HCT116 (cell line): ENCODE results near the gene KRT26. TPM values are rescaled to one million over a fixed set of nuclear protein-coding genes. Genes with fewer than 3 reads are reported as not detected.
A peak's percentile ranks its signal among the peaks of the same experiment; 100 is the strongest.

Experiments used
- ATAC-seq: fragments of 200-7000 bp; cut with Tn5 transposase; 2 replicates; pipeline ENCODE4 v1.9.1; 2020; ENCODE audit warnings: mild to moderate bottlenecking, moderate library complexity
- BruUV-seq: library from RNA; stranded (reverse); fragments of 400-500 nt; replicated peaks from 2 replicates; lab custom pipeline; 2021; lab: Mats Ljungman, UMichigan
- CTCF ChIA-PET: fragments of 300-600 bp; sonication (Branson Sonifier 250); formaldehyde crosslinking; loops from one replicate; lab custom pipeline; 2021; ENCODE audit warnings: antibody characterized with exemption; lab: Charles Lee
- POLR2A ChIA-PET: fragments of 300-600, 350-600 bp; sonication (Branson Sonifier 250); formaldehyde crosslinking; loops from one replicate; lab custom pipeline; 2021; ENCODE audit warnings: antibody characterized with exemption; lab: Charles Lee
- RAD21 ChIA-PET, 2 experiments: fragments of 300-600 bp; sonication (Branson Sonifier 250); formaldehyde crosslinking; loops; one replicate each; lab custom pipeline; 2023; ENCODE audit warnings: low total read pairs in 2 of 2; ENCODE audit not compliant: uncharacterized antibody in 2 of 2, unreplicated experiment in 2 of 2, low non-redundant PET in 1 of 2; lab: Charles Lee
- DNase-seq: peaks from one replicate; pipeline ENCODE4 v3.0.0-alpha.2; 2010; ENCODE audit warnings: low read depth, low spot score
- H2AFZ ChIP-seq: fragments of 200-600 bp; shearing (Covaris generic), sonication (generic); 2 replicates; pipeline ENCODE4 v1.6.1; 2017; ENCODE audit warnings: low read depth, mixed run types, mixed read lengths, antibody characterized with exemption, low read length; ENCODE audit not compliant: poor library complexity, severe bottlenecking
- H3K27ac ChIP-seq: 2 replicates; pipeline ENCODE4 v1.5.1; 2012; ENCODE audit warnings: low read depth, low read length
- H3K27me3 ChIP-seq: fragments of 200-600 bp; sonication (generic); 2 replicates; pipeline ENCODE4 v1.6.1; 2016; ENCODE audit warnings: mixed run types, low read length, mixed read lengths; ENCODE audit not compliant: insufficient read depth
- H3K36me3 ChIP-seq, 2 experiments: fragments of 200-500 bp in 1 of 2; fragments of 200-600 bp in 1 of 2; sonication (Bioruptor generic) in 1 of 2; sonication (generic) in 1 of 2; 2 replicates each; pipeline versions ENCODE4 v1.5.1 to v1.6.1; 2014 to 2016; ENCODE audit warnings: low read length in 2 of 2, inconsistent platforms in 1 of 2, mixed read lengths in 1 of 2, mixed run types in 1 of 2; ENCODE audit not compliant: insufficient read depth in 2 of 2, control insufficient read depth in 1 of 2
- H3K4me1 ChIP-seq, 2 experiments: fragments of 200-600 bp in 1 of 2; sonication (generic) in 1 of 2; 2 replicates each; pipeline versions ENCODE4 v1.5.1 to v1.6.1; 2012 to 2017; ENCODE audit warnings: low read length in 2 of 2, inconsistent platforms in 1 of 2, mild to moderate bottlenecking in 1 of 2, mixed read lengths in 1 of 2, mixed run types in 1 of 2, moderate library complexity in 1 of 2; ENCODE audit not compliant: insufficient read depth in 2 of 2, control insufficient read depth in 1 of 2
- H3K4me2 ChIP-seq: fragments of 200-600 bp; sonication (generic); 2 replicates; pipeline ENCODE4 v1.6.1; 2017; ENCODE audit warnings: mixed run types, low read length, mixed read lengths
- H3K4me3 ChIP-seq, 2 experiments: fragments of 200-600 bp in 1 of 2; sonication (generic) in 1 of 2; replicated peaks in 1 of 2; 2 replicates each; pipeline ENCODE4 v1.5.1; 2011 to 2016; ENCODE audit warnings: low read length in 2 of 2, control low read depth in 1 of 2, low read depth in 1 of 2, mild to moderate bottlenecking in 1 of 2, mixed read lengths in 1 of 2, mixed run types in 1 of 2
- H3K79me2 ChIP-seq: fragments of 200-600 bp; sonication (generic); 2 replicates; pipeline ENCODE4 v1.6.1; 2017; ENCODE audit warnings: mild to moderate bottlenecking, mixed run types, low read length, moderate library complexity, mixed read lengths; ENCODE audit not compliant: insufficient read depth
- H3K9ac ChIP-seq: fragments of 200-600 bp; sonication (generic); 2 replicates; pipeline ENCODE4 v1.6.1; 2016; ENCODE audit warnings: low read length, mixed read lengths
- H3K9me2 ChIP-seq: fragments of 200-600 bp; sonication (generic), shearing (Covaris generic); 2 replicates; pipeline ENCODE4 v1.6.1; 2017; ENCODE audit warnings: mixed run types, mild to moderate bottlenecking, moderate library complexity; ENCODE audit not compliant: insufficient read depth
- H3K9me3 ChIP-seq, 2 experiments: fragments of 200-500 bp in 1 of 2; fragments of 200-600 bp in 1 of 2; sonication (Bioruptor generic) in 1 of 2; sonication (generic) in 1 of 2; 2 replicates each; pipeline ENCODE4 v1.6.1; 2014 to 2017; ENCODE audit warnings: low read length in 2 of 2, mixed read lengths in 2 of 2, inconsistent platforms in 1 of 2, low read depth in 1 of 2, mild to moderate bottlenecking in 1 of 2, mixed run types in 1 of 2, moderate library complexity in 1 of 2; ENCODE audit not compliant: control insufficient read depth in 1 of 2, insufficient read depth in 1 of 2
- H4K20me1 ChIP-seq: fragments of 200-600 bp; sonication (generic), shearing (Covaris generic); 2 replicates; pipeline ENCODE4 v1.6.1; 2017; ENCODE audit warnings: mixed run types, mild to moderate bottlenecking, moderate library complexity; ENCODE audit not compliant: insufficient read depth
- CTCF ChIP-seq, 3 experiments: fragments of 200-600 bp in 1 of 3; sonication (generic) in 1 of 3; IDR thresholded peaks in 2 of 3; conservative IDR thresholded peaks in 1 of 3; 2 replicates each; pipeline ENCODE4 v1.5.1; 2012 to 2017; ENCODE audit warnings: low read depth in 2 of 3, low read length in 2 of 3, antibody characterized with exemption in 1 of 3, borderline replicate concordance in 1 of 3, control low read depth in 1 of 3, mild to moderate bottlenecking in 1 of 3, mixed read lengths in 1 of 3, mixed run types in 1 of 3, moderate library complexity in 1 of 3; ENCODE audit not compliant: insufficient read depth in 1 of 3
- EGR1 ChIP-seq: IDR thresholded peaks from 2 replicates; pipeline ENCODE4 v1.6.1; 2012; ENCODE audit warnings: low read depth
- EZH2phosphoT487 ChIP-seq: fragments of 200-600 bp; IDR thresholded peaks from 2 replicates; pipeline ENCODE4 v1.6.1; 2018; ENCODE audit warnings: antibody characterized with exemption, borderline replicate concordance
- POLR2A ChIP-seq: IDR thresholded peaks from 2 replicates; pipeline ENCODE4 v1.7.0; 2011; ENCODE audit warnings: borderline replicate concordance; ENCODE audit not compliant: insufficient read depth, insufficient read length; ENCODE audit errors: extremely low read depth
- RAD21 ChIP-seq: IDR thresholded peaks from 2 replicates; pipeline ENCODE4 v1.6.1; 2012; ENCODE audit warnings: low read depth, mild to moderate bottlenecking
- SIN3A ChIP-seq: IDR thresholded peaks from 2 replicates; pipeline ENCODE4 v1.6.1; 2012; ENCODE audit warnings: low read depth
- SP1 ChIP-seq: IDR thresholded peaks from 2 replicates; pipeline ENCODE4 v1.6.1; 2012; ENCODE audit warnings: low read depth
- SRF ChIP-seq: IDR thresholded peaks from 2 replicates; pipeline ENCODE4 v1.6.1; 2012; ENCODE audit warnings: low read depth
- ZBTB33 ChIP-seq: IDR thresholded peaks from 2 replicates; pipeline ENCODE4 v1.6.1; 2011; ENCODE audit warnings: mild to moderate bottlenecking, low read length, moderate library complexity; ENCODE audit not compliant: insufficient replicate concordance; ENCODE audit errors: extremely low read depth
- ZNF274 ChIP-seq: fragments of 200-500 bp; sonication (Bioruptor generic); IDR thresholded peaks from 2 replicates; pipeline ENCODE4 v1.6.1; 2014; ENCODE audit warnings: mild to moderate bottlenecking, low read depth, low read length, inconsistent platforms
- intact Hi-C: fragments of 100-400 bp; cut with micrococcal nuclease; formaldehyde crosslinking; loops from 2 replicates; pipeline ENCODE4 v1.10.0; 2022
- total RNA-seq: library from RNA; stranded (reverse); gene quantifications from one replicate; pipeline ENCODE4 v1.2.1, GENCODE V29; 2021; ENCODE audit not compliant: unreplicated experiment

Gene KRT26
- total RNA-seq, 1 experiment from 2014 or later, result not detected

- no peak for TF ChIP-seq CTCF (IDR thresholded peaks at IDR 0.05 in 2 of 3, conservative IDR thresholded peaks at IDR 0.05 in 1 of 3; ENCODE audit: borderline replicate concordance in 1 of 3, insufficient read depth in 1 of 3, low read depth in 2 of 3, low read length in 2 of 3)
- TF ChIP-seq ZNF274, result no peak
- no peak for TF ChIP-seq RAD21
- TF ChIP-seq EGR1, result no peak
- TF ChIP-seq ZBTB33, result no peak
- no peak for TF ChIP-seq SP1
- no peak for TF ChIP-seq EZH2phosphoT487
- no peak for TF ChIP-seq POLR2A
- TF ChIP-seq SRF, result no peak
Observed at GRCh38 chr17:40793832-40794231, 21.8 kb upstream of the KRT26 start (continued).

GRCh38 chr17:40791787-40792436 is 19.9 kb upstream of the KRT26 start:
- Histone ChIP-seq H3K9me2 (no peaks in the 10 kb centered on the region), H4K20me1 (no peaks in the 10 kb centered on the region), H3K36me3 (no peaks in the 10 kb centered on the region), H2AFZ (peak overlapping the region; percentile 79), H3K4me2 (no peak overlapping the region), H3K9me3 (no peaks in the 10 kb centered on the region), H3K4me1 (no peaks in the 10 kb centered on the region), H3K27ac (no peak overlapping the region), H3K79me2 (no peaks in the 10 kb centered on the region), H3K9ac (no peak overlapping the region), H3K27me3 (no peaks in the 10 kb centered on the region), H3K4me3 (no peak overlapping the region)
- intact Hi-C loops, result loop anchor here (1.0 kb wide), 2 partner anchors 172 to 177 kb away; no protein-coding TSS in a partner anchor
- CTCF ChIA-PET, result interaction anchor here (1.2 to 3.5 kb wide), 4 partner anchors 10 to 177 kb away, joined by 5 to 29 read pairs (median 13); partner anchors contain the start of gene KRT27
- DNase-seq, result peak; percentile 41
- peak; percentile 68 for ATAC-seq
- TF ChIP-seq RAD21, result peak; percentile 70
- TF ChIP-seq SIN3A, result no peak
- TF ChIP-seq CTCF (IDR thresholded peaks at IDR 0.05 in 2 of 3, conservative IDR thresholded peaks at IDR 0.05 in 1 of 3; ENCODE audit: borderline replicate concordance in 1 of 3, insufficient read depth in 1 of 3, low read depth in 2 of 3, low read length in 2 of 3), result peak; percentile 66 to 86 (median 75)
- no TSS peak for BruUV-seq
- POLR2A ChIA-PET, result interaction anchor here (1.2 kb wide), 1 partner anchor 176 kb away, joined by 5 read pairs; no protein-coding TSS in a partner anchor
- RAD21 ChIA-PET, result interaction anchor here in 1 of 2 experiments (0.9 kb wide), 1 partner anchor 176 kb away, joined by 3 read pairs; no protein-coding TSS in a partner anchor
